ENCODE data around the gene FECH.

The FECH gene

GRCh38 chr18:57586251-57587049 is at the start of gene FECH:
TSS of gene FECH (minus strand) at chr18:57586702. CDS start at chr18:57586620, 82 bp downstream.
- Histone ChIP-seq H3K36me3 (ENCODE audit: low read length) (no peaks in the 10 kb centered on the region), H3K9me2 (replicated peaks; ENCODE audit: insufficient read depth, low read length) (no peaks in the 10 kb centered on the region), H3K79me2 (ENCODE audit: insufficient read depth, low read length) (no peaks in the 10 kb centered on the region), H3K4me2 (ENCODE audit: low read depth, low read length, poor library complexity, severe bottlenecking) (peak within 1 kb of the TSS; percentile 61), H4K20me1 (ENCODE audit: low read depth, low read length) (no peaks in the 10 kb centered on the region), H3K27me3 (ENCODE audit: low read length) (no peaks in the 10 kb centered on the region), H3K27ac (ENCODE audit: low read depth, low read length) (no peak within 1 kb of the TSS), H2AFZ (ENCODE audit: low read depth, low read length, severe bottlenecking) (peak within 1 kb of the TSS; percentile 91), H3F3A (ENCODE audit: insufficient read depth) (0 out of 2 replicates have a peak, but pooled peaks cover 3% of the 10 kb centered on the region), H3K9ac (ENCODE audit: low read length) (peak within 1 kb of the TSS; percentile 70), H3K4me3 (ENCODE audit: insufficient read depth, low read length, poor library complexity, severe bottlenecking) (peak within 1 kb of the TSS; percentile 71), H3K9me3 (ENCODE audit: insufficient read depth, low read length) (no peaks in the 10 kb centered on the region)
- TF ChIP-seq CTCF (IDR thresholded peaks at IDR 0.05; ENCODE audit: insufficient read depth, low read length, poor library complexity, severe bottlenecking) = no peak
- TF ChIP-seq EZH2phosphoT487 (conservative IDR thresholded peaks at IDR 0.05; ENCODE audit: low read length) = no peak

GRCh38 chr18:57635003-57635822 is 48.7 kb upstream of the FECH start:
- Histone ChIP-seq H3K9ac (ENCODE audit: low read length) (no peak overlapping the region), H3K4me2 (ENCODE audit: low read depth, low read length, poor library complexity, severe bottlenecking) (no peak overlapping the region), H3K36me3 (ENCODE audit: low read length) (no peaks in the 10 kb centered on the region), H4K20me1 (ENCODE audit: low read depth, low read length) (no peaks in the 10 kb centered on the region), H3K27ac (ENCODE audit: low read depth, low read length) (no peak overlapping the region), H3K27me3 (ENCODE audit: low read length) (no peaks in the 10 kb centered on the region), H3K9me3 (ENCODE audit: insufficient read depth, low read length) (no peaks in the 10 kb centered on the region), H3F3A (ENCODE audit: insufficient read depth) (peaks cover 14% of the 10 kb centered on the region), H2AFZ (ENCODE audit: low read depth, low read length, severe bottlenecking) (no peak overlapping the region), H3K4me3 (ENCODE audit: insufficient read depth, low read length, poor library complexity, severe bottlenecking) (no peak overlapping the region), H3K9me2 (replicated peaks; ENCODE audit: insufficient read depth, low read length) (no peaks in the 10 kb centered on the region), H3K79me2 (ENCODE audit: insufficient read depth, low read length) (peaks cover 32% of the 10 kb centered on the region)
- TF ChIP-seq CTCF (IDR thresholded peaks at IDR 0.05; ENCODE audit: insufficient read depth, low read length, poor library complexity, severe bottlenecking) (no peak), EZH2phosphoT487 (conservative IDR thresholded peaks at IDR 0.05; ENCODE audit: low read length) (no peak)

- no peak overlapping the region for H2AFZ ChIP-seq (ENCODE audit: low read depth, low read length, severe bottlenecking)
- peak overlapping the region; percentile 79 for H3K9ac ChIP-seq (ENCODE audit: low read length)
- H3K4me2 ChIP-seq (ENCODE audit: low read depth, low read length, poor library complexity, severe bottlenecking) = peak overlapping the region; percentile 84
- peaks cover 26% of the 10 kb centered on the region for H3K79me2 ChIP-seq (ENCODE audit: insufficient read depth, low read length)
- H3K27me3 ChIP-seq (ENCODE audit: low read length) = no peaks in the 10 kb centered on the region
- H3K4me3 ChIP-seq (ENCODE audit: insufficient read depth, low read length, poor library complexity, severe bottlenecking) = peak overlapping the region; percentile 94
- H3K9me2 ChIP-seq (replicated peaks; ENCODE audit: insufficient read depth, low read length) = no peaks in the 10 kb centered on the region
- H3K9me3 ChIP-seq (ENCODE audit: insufficient read depth, low read length) = no peaks in the 10 kb centered on the region
- no peaks in the 10 kb centered on the region for H3K36me3 ChIP-seq (ENCODE audit: low read length)
- no peak for TF ChIP-seq EZH2phosphoT487 (conservative IDR thresholded peaks at IDR 0.05; ENCODE audit: low read length)
- TF ChIP-seq CTCF (IDR thresholded peaks at IDR 0.05; ENCODE audit: insufficient read depth, low read length, poor library complexity, severe bottlenecking) = no peak
- H3K27ac ChIP-seq (ENCODE audit: low read depth, low read length) = peak overlapping the region; percentile 83
- H4K20me1 ChIP-seq (ENCODE audit: low read depth, low read length) = no peaks in the 10 kb centered on the region
- H3F3A ChIP-seq (ENCODE audit: insufficient read depth) = peaks cover 14% of the 10 kb centered on the region
Observed at GRCh38 chr18:57631697-57632096, 45.2 kb upstream of the FECH start.
